CD4-positive, alpha-beta T cell (primary cell): Measurements from ENCODE around the gene LY9. TPM values are rescaled to one million over a fixed set of nuclear protein-coding genes. Genes with fewer than 3 reads are reported as not detected.

ENCODE experiments used
- ATAC-seq: fragments of 200-7000 bp; cut with Tn5 transposase; one replicate; pipeline ENCODE4 v1.10.0; 2022; ENCODE audit warnings: mild to moderate bottlenecking; ENCODE audit not compliant: poor library complexity
- CTCF ChIA-PET: fragments of 350-600 bp; sonication (Branson Sonifier 250); formaldehyde crosslinking; loops from one replicate; lab custom pipeline; 2021; ENCODE audit warnings: antibody characterized with exemption, inconsistent platforms; lab: Charles Lee
- POLR2A ChIA-PET: fragments of 350-600 bp; sonication (Branson Sonifier 250); formaldehyde crosslinking; loops from one replicate; lab custom pipeline; 2021; ENCODE audit warnings: antibody characterized with exemption, inconsistent platforms; lab: Charles Lee
- DNase-seq, 14 experiments: peaks; one replicate each; pipeline ENCODE4 v3.0.0-alpha.2; 2013 to 2020; ENCODE audit warnings: mixed read lengths in 2 of 14
- H3K27ac ChIP-seq, 2 donors: one replicate each; pipeline versions ENCODE4 v1.5.1 to v1.7.0; 2013; ENCODE audit warnings: low read length in 2 of 2, low read depth in 1 of 2, mild to moderate bottlenecking in 1 of 2
- H3K27me3 ChIP-seq, 2 experiments: 1 replicate in 1 of 2; 2 replicates in 1 of 2; pipeline versions ENCODE4 v1.6.1 to v1.7.0; 2013; ENCODE audit warnings: low read length in 2 of 2, control low read depth in 1 of 2, mild to moderate bottlenecking in 1 of 2, moderate library complexity in 1 of 2; ENCODE audit not compliant: insufficient read depth in 2 of 2, control insufficient read depth in 1 of 2
- H3K36me3 ChIP-seq: one replicate; pipeline ENCODE4 v1.6.1; 2013; ENCODE audit warnings: low read length, control low read depth; ENCODE audit not compliant: insufficient read depth
- H3K4me1 ChIP-seq: one replicate; pipeline ENCODE4 v1.6.1; 2013; ENCODE audit warnings: low read length, control low read depth; ENCODE audit not compliant: insufficient read depth
- H3K4me3 ChIP-seq: one replicate; pipeline ENCODE4 v1.5.1; 2013; ENCODE audit warnings: mild to moderate bottlenecking, low read length, moderate library complexity
- H3K9me3 ChIP-seq, 2 experiments: 1 replicate in 1 of 2; 2 replicates in 1 of 2; pipeline versions ENCODE4 v1.6.1 to v1.7.0; 2013; ENCODE audit warnings: low read length in 2 of 2, mild to moderate bottlenecking in 2 of 2, control low read depth in 1 of 2, moderate library complexity in 1 of 2; ENCODE audit not compliant: control insufficient read depth in 1 of 2, insufficient read depth in 1 of 2
- H3K27ac Mint-ChIP-seq: one replicate; pipeline ENCODE4 v1.8.0; 2020; ENCODE audit warnings: mixed read lengths
- H3K27me3 Mint-ChIP-seq: one replicate; pipeline ENCODE4 v1.8.0; 2021; ENCODE audit warnings: mixed read lengths
- H3K36me3 Mint-ChIP-seq: one replicate; pipeline ENCODE4 v1.8.0; 2021; ENCODE audit warnings: low read depth, mixed read lengths
- H3K4me1 Mint-ChIP-seq: one replicate; pipeline ENCODE4 v1.8.0; 2021; ENCODE audit warnings: low read depth, mixed read lengths
- H3K4me3 Mint-ChIP-seq: one replicate; pipeline ENCODE4 v1.8.0; 2020; ENCODE audit warnings: mild to moderate bottlenecking, mixed read lengths
- H3K9me3 Mint-ChIP-seq: one replicate; pipeline ENCODE4 v1.8.0; 2020; ENCODE audit warnings: mixed read lengths
- intact Hi-C, 2 experiments: fragments of 100-400 bp; cut with DNase I in 1 of 2; cut with micrococcal nuclease in 1 of 2; formaldehyde crosslinking; loops; one replicate each; pipeline versions ENCODE4 v1.15.1 to v1.9.0; 2023 to 2025; cut with DNase I, micrococcal nuclease
- total RNA-seq, 174 experiments: library from RNA in 2 of 174; stranded (reverse) in 2 of 174; gene quantifications; one replicate each; pipeline ENCODE4 v1.2.3 and lab custom pipeline; 2021 to 2026
- TF ChIP-seq, protein P1 (sequence below): fragments of 200-600 bp; IDR thresholded peaks from one replicate; pipeline ENCODE4 v1.8.0; 2022; ENCODE audit warnings: antibody characterized with exemption, mild to moderate bottlenecking

The LY9 gene
- total RNA-seq, 2 experiments from 2014 or later, result 124 TPM

DNA sequence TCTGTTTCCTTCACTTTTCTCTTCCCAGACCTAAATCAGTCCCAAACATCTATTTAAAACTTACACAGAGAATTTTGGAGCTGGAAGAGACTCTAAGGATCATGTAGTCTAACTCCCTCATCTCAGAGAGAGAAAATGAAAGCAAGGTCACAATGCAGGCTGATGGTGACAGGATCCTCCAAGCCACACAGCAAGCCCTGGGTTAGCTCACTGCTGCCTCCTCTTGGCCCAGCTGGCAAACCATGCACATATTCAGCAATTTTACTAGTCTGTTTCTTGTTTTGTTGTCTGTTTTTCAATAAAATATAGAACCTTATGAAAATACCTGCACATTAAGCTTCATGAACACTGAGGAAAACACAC is 27.7 kb upstream of the LY9 start:
- no peaks in the 10 kb centered on the region for H3K36me3 Mint-ChIP-seq
- ATAC-seq (peak; percentile 95), DNase-seq (peak; percentile 77 to 93 (median 82))
- H3K27ac ChIP-seq, result peak overlapping the region; percentile 56 to 57
- H3K36me3 ChIP-seq, result no peaks in the 10 kb centered on the region
- CTCF ChIA-PET, result interaction anchor here (0.7 to 3.8 kb wide), 30 partner anchors 9 to 302 kb away, joined by 3 to 56 read pairs (median 4); partner anchors contain the start of genes CD48, ITLN2 and SLAMF7
- no peaks in the 10 kb centered on the region for H3K9me3 Mint-ChIP-seq
- peaks cover 21% of the 10 kb centered on the region for H3K4me1 Mint-ChIP-seq
- H3K4me1 ChIP-seq, result peaks cover 23% of the 10 kb centered on the region
- H3K27ac Mint-ChIP-seq, result peak overlapping the region; percentile 93
- peak overlapping the region; percentile 72 for H3K4me3 Mint-ChIP-seq
- TF ChIP-seq, protein P1, sequence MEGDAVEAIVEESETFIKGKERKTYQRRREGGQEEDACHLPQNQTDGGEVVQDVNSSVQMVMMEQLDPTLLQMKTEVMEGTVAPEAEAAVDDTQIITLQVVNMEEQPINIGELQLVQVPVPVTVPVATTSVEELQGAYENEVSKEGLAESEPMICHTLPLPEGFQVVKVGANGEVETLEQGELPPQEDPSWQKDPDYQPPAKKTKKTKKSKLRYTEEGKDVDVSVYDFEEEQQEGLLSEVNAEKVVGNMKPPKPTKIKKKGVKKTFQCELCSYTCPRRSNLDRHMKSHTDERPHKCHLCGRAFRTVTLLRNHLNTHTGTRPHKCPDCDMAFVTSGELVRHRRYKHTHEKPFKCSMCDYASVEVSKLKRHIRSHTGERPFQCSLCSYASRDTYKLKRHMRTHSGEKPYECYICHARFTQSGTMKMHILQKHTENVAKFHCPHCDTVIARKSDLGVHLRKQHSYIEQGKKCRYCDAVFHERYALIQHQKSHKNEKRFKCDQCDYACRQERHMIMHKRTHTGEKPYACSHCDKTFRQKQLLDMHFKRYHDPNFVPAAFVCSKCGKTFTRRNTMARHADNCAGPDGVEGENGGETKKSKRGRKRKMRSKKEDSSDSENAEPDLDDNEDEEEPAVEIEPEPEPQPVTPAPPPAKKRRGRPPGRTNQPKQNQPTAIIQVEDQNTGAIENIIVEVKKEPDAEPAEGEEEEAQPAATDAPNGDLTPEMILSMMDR, result peak; percentile 78
- no peaks in the 10 kb centered on the region for H3K27me3 Mint-ChIP-seq
- H3K4me3 ChIP-seq, result peak overlapping the region; percentile 34
- POLR2A ChIA-PET, result interaction anchor here (0.6 to 2.9 kb wide), 17 partner anchors 9 to 415 kb away, joined by 3 to 21 read pairs (median 6); partner anchors contain the start of genes CD48 and LY9
- intact Hi-C loops, result loop anchor here (1.0 to 5.0 kb wide), 6 partner anchors 41 to 341 kb away; no protein-coding TSS in a partner anchor
- no peaks in the 10 kb centered on the region for H3K27me3 ChIP-seq
- no peaks in the 10 kb centered on the region for H3K9me3 ChIP-seq

DNA sequence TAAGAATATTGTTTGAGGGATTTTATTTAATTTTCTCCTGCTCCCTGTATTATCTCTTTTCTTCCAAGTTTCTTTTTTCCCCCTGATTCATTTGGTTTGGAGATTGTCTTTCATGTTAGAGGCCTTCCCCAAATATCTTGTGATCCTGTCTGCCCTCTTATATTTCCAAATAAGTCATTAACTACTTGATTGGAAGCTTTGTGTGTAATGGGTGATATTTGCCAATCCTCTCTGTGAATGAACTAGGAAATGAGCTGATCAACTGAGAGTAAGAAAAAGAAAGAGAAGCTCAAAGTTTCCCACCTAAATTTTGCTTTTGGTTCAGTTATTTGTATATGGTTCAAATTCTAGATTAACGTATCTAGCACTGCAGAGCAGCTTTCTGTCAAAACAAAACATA is 23.6 kb upstream of the LY9 start:
- H3K27me3 ChIP-seq, result no peaks in the 10 kb centered on the region
- no peak overlapping the region for H3K27ac ChIP-seq
- H3K4me1 Mint-ChIP-seq, result peaks cover 19% of the 10 kb centered on the region

DNA sequence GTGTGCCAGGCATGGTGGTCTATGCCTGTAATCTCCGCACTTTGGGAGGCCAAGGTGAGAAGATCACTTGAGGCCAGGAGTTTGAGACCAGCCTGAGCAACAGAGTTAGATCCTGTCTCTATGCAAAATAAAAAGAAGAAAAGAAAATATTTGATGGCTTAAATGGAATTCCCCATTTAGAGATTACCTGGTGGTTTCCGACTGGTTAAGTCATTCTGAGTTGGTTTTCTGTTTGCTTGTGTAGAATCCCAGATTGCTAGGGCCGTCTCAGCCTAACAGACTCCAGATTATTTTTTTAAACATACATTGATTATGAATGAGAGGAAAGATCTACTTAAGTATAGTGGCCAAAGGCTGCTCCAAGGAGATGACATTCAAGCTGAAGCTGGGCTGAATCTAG is 22.9 kb upstream of the LY9 start:
- H3K4me3 ChIP-seq, result no peak overlapping the region
- TF ChIP-seq, protein P1, result no peak
- no peaks in the 10 kb centered on the region for H3K9me3 Mint-ChIP-seq
- no peaks in the 10 kb centered on the region for H3K36me3 ChIP-seq
- no peak overlapping the region for H3K27ac Mint-ChIP-seq
- no peaks in the 10 kb centered on the region for H3K27me3 Mint-ChIP-seq
- POLR2A ChIA-PET, result no interaction called here
- no peaks in the 10 kb centered on the region for H3K36me3 Mint-ChIP-seq
- ATAC-seq, result no peak
- no peaks in the 10 kb centered on the region for H3K27me3 ChIP-seq
- DNase-seq, result no peak
- H3K27ac ChIP-seq, result no peak overlapping the region
- H3K9me3 ChIP-seq, result no peaks in the 10 kb centered on the region
- H3K4me1 ChIP-seq, result peaks cover 21% of the 10 kb centered on the region
- no peak overlapping the region for H3K4me3 Mint-ChIP-seq
- CTCF ChIA-PET, result interaction anchor here (1.3 kb wide), 1 partner anchor 181 kb away, joined by 4 read pairs; no protein-coding TSS in a partner anchor
- intact Hi-C loops, result loop anchor here in 1 of 2 experiments (5.0 kb wide), 1 partner anchor 161 kb away; no protein-coding TSS in a partner anchor
- peaks cover 15% of the 10 kb centered on the region for H3K4me1 Mint-ChIP-seq

More for the DNA sequence above, 23.6 kb upstream of the LY9 start:
- no peaks in the 10 kb centered on the region for H3K36me3 ChIP-seq
- H3K4me3 ChIP-seq, result no peak overlapping the region
- no peaks in the 10 kb centered on the region for H3K27me3 Mint-ChIP-seq
- no peaks in the 10 kb centered on the region for H3K9me3 ChIP-seq
- H3K36me3 Mint-ChIP-seq, result no peaks in the 10 kb centered on the region
- TF ChIP-seq, protein P1, result no peak
- no peak overlapping the region for H3K4me3 Mint-ChIP-seq
- CTCF ChIA-PET, result interaction anchor here (1.1 to 1.2 kb wide), 2 partner anchors 9 to 97 kb away, joined by 3 to 4 read pairs; no protein-coding TSS in a partner anchor
- H3K9me3 Mint-ChIP-seq, result no peaks in the 10 kb centered on the region
- POLR2A ChIA-PET, result no interaction called here
- no peak for DNase-seq
- no peak overlapping the region for H3K27ac Mint-ChIP-seq
- H3K4me1 ChIP-seq, result peaks cover 23% of the 10 kb centered on the region
- ATAC-seq, result no peak
- intact Hi-C loops, result loop anchor here in 1 of 2 experiments (5.0 kb wide), 1 partner anchor 160 kb away; no protein-coding TSS in a partner anchor
